ENCODE data around the gene RNF40. TPM values are rescaled to one million over a fixed set of nuclear protein-coding genes. Genes with fewer than 3 reads are reported as not detected.

RNF40 gene
- total and polyA plus RNA-seq, 4 donors = 25.9 to 55.4 (median 34.1) TPM

- H3K27me3 ChIP-seq (ENCODE audit: control insufficient read depth in 4 of 4, insufficient read depth in 4 of 4, low read length in 3 of 4) = no peaks in the 10 kb centered on the region
- H3K4me1 ChIP-seq (ENCODE audit: control insufficient read depth in 4 of 4, insufficient read depth in 4 of 4, low read length in 3 of 4) = peaks cover 4 to 33% (median 17%) of the 10 kb centered on the region in 4 donors
- WGBS = 84% methylated on average over 3 of the region's 3 CpGs
- peaks cover 36 to 50% (median 46%) of the 10 kb centered on the region in 4 donors for H3K36me3 ChIP-seq (ENCODE audit: control insufficient read depth in 4 of 4, insufficient read depth in 3 of 4, low read depth in 1 of 4, low read length in 3 of 4)
- TF ChIP-seq YY1 (IDR thresholded peaks at IDR 0.05) (no peak), REST (IDR thresholded peaks at IDR 0.05) (no peak), EGR1 (IDR thresholded peaks at IDR 0.05; ENCODE audit: low read depth in 2 of 2) (no peak), HNF4A (conservative IDR thresholded peaks at IDR 0.05) (no peak), CTCF (IDR thresholded peaks at IDR 0.05; ENCODE audit: low read depth, low read length, missing input control) (no peak), ATF3 (IDR thresholded peaks at IDR 0.05) (no peak), MAX (IDR thresholded peaks at IDR 0.05) (no peak), TAF1 (conservative IDR thresholded peaks at IDR 0.05) (no peak), NR2F2 (IDR thresholded peaks at IDR 0.05) (no peak), FOXA1 (IDR thresholded peaks at IDR 0.05) (no peak), FOXA2 (IDR thresholded peaks at IDR 0.05) (no peak), GABPA (IDR thresholded peaks at IDR 0.05 in 1 of 2, conservative IDR thresholded peaks at IDR 0.05 in 1 of 2) (no peak), SP1 (IDR thresholded peaks at IDR 0.05) (no peak), RAD21 (IDR thresholded peaks at IDR 0.05) (no peak)
- H3K9me3 ChIP-seq (ENCODE audit: control insufficient read depth in 4 of 4, low read length in 3 of 4) = no peaks in the 10 kb centered on the region
- no peak overlapping the region for H3K27ac ChIP-seq (ENCODE audit: low read depth in 1 of 2, low read length in 2 of 2)
- DNase-seq (ENCODE audit: low spot score) = no peak
- H3K4me3 ChIP-seq (ENCODE audit: low read depth in 1 of 3, low read length in 3 of 3) = no peak overlapping the region
- H3K9ac ChIP-seq (ENCODE audit: low read depth in 1 of 2, low read length in 2 of 2) = no peak overlapping the region
These were observed 36.7 kb upstream of the RNF40 start for GRCh38 chr16:30725418-30725792.

GRCh38 chr16:30728321-30728720 lies 33.8 kb upstream of the RNF40 start:
- Histone ChIP-seq H3K27ac (ENCODE audit: low read depth in 1 of 2, low read length in 2 of 2) (no peak overlapping the region), H3K4me1 (ENCODE audit: control insufficient read depth in 4 of 4, insufficient read depth in 4 of 4, low read length in 3 of 4) (peaks cover 4 to 33% (median 17%) of the 10 kb centered on the region in 4 donors), H3K9ac (ENCODE audit: low read depth in 1 of 2, low read length in 2 of 2) (no peak overlapping the region), H3K4me3 (ENCODE audit: low read depth in 1 of 3, low read length in 3 of 3) (no peak overlapping the region), H3K27me3 (ENCODE audit: control insufficient read depth in 4 of 4, insufficient read depth in 4 of 4, low read length in 3 of 4) (no peaks in the 10 kb centered on the region), H3K9me3 (ENCODE audit: control insufficient read depth in 4 of 4, low read length in 3 of 4) (no peaks in the 10 kb centered on the region), H3K36me3 (ENCODE audit: control insufficient read depth in 4 of 4, insufficient read depth in 3 of 4, low read depth in 1 of 4, low read length in 3 of 4) (peaks cover 18 to 41% (median 33%) of the 10 kb centered on the region in 4 donors)
- TF ChIP-seq ZBTB33 (IDR thresholded peaks at IDR 0.05) (no peak), CTCF (IDR thresholded peaks at IDR 0.05; ENCODE audit: low read depth, low read length, missing input control) (no peak)
- DNase-seq (ENCODE audit: low spot score) = no peak
- WGBS = 90% methylated on average over 6 of the region's 6 CpGs
